Panc1 (cell line): Measurements from ENCODE around the gene ATP6V0E2.

ENCODE experiments used
- CTCF ChIP-seq: fragments of 450-650 bp; IDR thresholded peaks from 2 replicates; pipeline ENCODE4 v1.5.1; 2017; ENCODE audit warnings: mild to moderate bottlenecking
- POLR2AphosphoS5 ChIP-seq: IDR thresholded peaks from 2 replicates; pipeline ENCODE4 v1.6.1; 2012; ENCODE audit warnings: mild to moderate bottlenecking, low read depth, low read length, moderate library complexity
- SIN3A ChIP-seq: IDR thresholded peaks from 2 replicates; pipeline ENCODE4 v1.6.1; 2012; ENCODE audit warnings: low read depth, mild to moderate bottlenecking, low read length, moderate library complexity, borderline replicate concordance; ENCODE audit not compliant: insufficient read depth

- TF ChIP-seq CTCF (no peak), POLR2AphosphoS5 (no peak), SIN3A (no peak)
These were observed 24.6 kb upstream of the ATP6V0E2 start for GRCh38 chr7:149849174-149849573.
